ENCODE results near the gene CRABP1.

Gene CRABP1

GRCh38 chr15:78317145-78317836, 22.9 kb upstream of the CRABP1 start:
- no peak for FAIRE-seq

- FAIRE-seq: no peak
Measured at GRCh38 chr15:78319588-78319987, 20.6 kb upstream of the CRABP1 start.

- no peak for FAIRE-seq
Measured at GRCh38 chr15:78320183-78320582, 20.0 kb upstream of the CRABP1 start.

- FAIRE-seq: no peak
Measured at GRCh38 chr15:78321041-78321570, 19.0 kb upstream of the CRABP1 start.

- no peak for FAIRE-seq
Measured at GRCh38 chr15:78321786-78322185, 18.4 kb upstream of the CRABP1 start.

GRCh38 chr15:78322243-78322642, 17.9 kb upstream of the CRABP1 start:
- FAIRE-seq: no peak

GRCh38 chr15:78322724-78323521, 17.2 kb upstream of the CRABP1 start:
- no peak for FAIRE-seq

GRCh38 chr15:78323693-78324092, 16.5 kb upstream of the CRABP1 start:
- no peak for FAIRE-seq

- FAIRE-seq: no peak
Measured at GRCh38 chr15:78324144-78324543, 16.0 kb upstream of the CRABP1 start.

GRCh38 chr15:78325092-78325843, 14.9 kb upstream of the CRABP1 start:
- FAIRE-seq: no peak

- FAIRE-seq: no peak
Measured at GRCh38 chr15:78327466-78327865, 12.7 kb upstream of the CRABP1 start.

GRCh38 chr15:78329625-78330024, 10.5 kb upstream of the CRABP1 start:
- FAIRE-seq: no peak

GRCh38 chr15:78334845-78335244, 5.3 kb upstream of the CRABP1 start:
- no peak for FAIRE-seq

- FAIRE-seq: no peak
Measured at GRCh38 chr15:78335985-78336384, 4.2 kb upstream of the CRABP1 start.

GRCh38 chr15:78338781-78339180, 1.4 kb upstream of the CRABP1 start:
- FAIRE-seq: no peak

GRCh38 chr15:78339559-78339958, 594 bp upstream of the CRABP1 start:
- FAIRE-seq: no peak

- FAIRE-seq: no peak
Measured at GRCh38 chr15:78341057-78341987, 1.2 kb downstream of the CRABP1 start.

GRCh38 chr15:78342021-78342420, 1.9 kb downstream of the CRABP1 start:
- no peak for FAIRE-seq

GRCh38 chr15:78343276-78344060, 3.3 kb downstream of the CRABP1 start:
- FAIRE-seq: no peak

GRCh38 chr15:78345396-78346125, 5.4 kb downstream of the CRABP1 start:
- no peak for FAIRE-seq
